Stimulated activated CD4-positive, alpha-beta T cell treated with anti-CD3 and anti-CD28 coated beads, Interleukin-2, amount 100 ng/mL, for 48 hours (primary cell): ENCODE measurements around the gene CYP2C19.
"Not testable (repeated sequence)": the region's sequence is repeated elsewhere in the genome, so short reads cannot be mapped to it uniquely, and the experiment has no call there.

Source experiments
- DNase-seq, 2 donors: peaks; one replicate each; pipeline ENCODE4 v3.0.0-alpha.2; 2020

Gene CYP2C19

DNA sequence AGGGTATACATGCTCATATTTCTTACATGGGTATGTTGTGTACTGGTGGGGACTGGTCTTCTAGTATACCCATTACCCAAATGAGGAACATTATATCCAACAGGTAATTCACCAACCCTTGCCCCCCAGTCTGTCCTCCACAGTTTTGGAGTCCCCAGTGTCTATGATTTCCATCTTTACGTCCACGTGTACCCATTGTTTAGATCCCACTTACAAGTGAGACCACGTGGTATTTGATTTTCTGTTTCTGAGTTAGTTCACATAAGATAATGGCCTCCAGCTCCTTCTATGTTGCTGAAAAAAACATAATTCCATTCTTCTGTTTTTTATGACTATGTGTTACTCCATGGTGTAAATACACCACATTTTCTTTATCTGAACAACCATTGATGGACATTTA lies 126.6 kb downstream of the CYP2C19 start:
- no peak for DNase-seq

DNA sequence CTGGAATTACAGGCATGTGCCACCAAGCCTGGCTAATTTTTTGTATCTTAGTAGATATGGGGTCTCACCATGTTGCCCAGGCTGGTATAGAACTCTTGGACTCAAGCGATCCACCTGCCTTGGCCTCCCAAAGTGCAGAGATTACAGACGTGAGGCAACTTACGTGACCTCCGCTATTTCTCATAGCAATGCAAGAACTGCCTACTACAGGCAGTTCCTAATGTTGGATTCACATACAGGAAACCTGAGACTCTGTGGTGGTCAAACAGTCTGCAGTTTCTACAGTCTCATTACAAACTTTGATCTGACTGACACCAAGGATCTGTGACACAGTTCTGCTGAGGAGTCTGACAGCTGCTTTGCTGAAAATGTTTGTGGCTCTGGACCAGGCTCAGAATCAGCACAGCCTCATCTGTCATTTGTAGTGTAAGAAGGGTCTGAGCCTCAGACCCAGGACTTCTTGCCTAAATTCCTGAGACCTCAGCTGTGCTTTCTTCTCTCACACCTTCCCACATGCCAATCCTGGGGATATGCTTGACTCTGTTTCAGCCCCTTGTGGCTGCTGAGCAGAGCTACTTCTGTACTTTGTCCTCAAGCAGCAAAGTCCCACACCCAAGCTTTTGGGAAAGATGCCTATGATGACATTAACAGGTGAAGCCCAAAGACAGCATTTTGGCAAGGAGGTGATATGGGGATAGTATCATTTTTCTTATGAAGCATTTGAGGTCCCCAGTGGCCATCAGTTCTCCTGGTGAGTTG lies 128.0 kb downstream of the CYP2C19 start:
- DNase-seq = no peak

DNA sequence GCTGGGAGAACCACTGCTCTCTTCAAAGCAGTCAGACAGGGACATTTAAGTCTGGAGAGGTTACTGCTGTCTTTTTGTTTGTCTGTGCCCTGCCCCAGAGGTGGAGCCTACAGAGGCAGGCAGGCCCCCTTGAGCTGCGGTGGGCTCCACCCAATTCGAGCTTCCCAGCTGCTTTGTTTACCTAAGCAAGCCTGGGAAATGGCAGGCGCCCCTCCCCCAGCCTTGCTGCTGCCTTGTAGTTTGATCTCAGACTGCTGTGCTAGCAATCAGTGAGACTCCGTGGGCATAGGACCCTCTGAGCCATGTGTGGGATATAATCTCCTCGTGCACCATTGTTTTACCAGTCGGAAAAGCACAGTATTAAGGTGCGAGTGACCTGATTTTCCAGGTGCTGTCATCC lies 135.9 kb downstream of the CYP2C19 start:
- DNase-seq = not testable (repeated sequence)

GRCh38 chr10:94902080-94902479 lies 139.6 kb downstream of the CYP2C19 start:
- DNase-seq = no peak

- no peak for DNase-seq
Measured at GRCh38 chr10:94902570-94902969, 140.1 kb downstream of the CYP2C19 start.
